SK-N-SH treated with all-trans-retinoic acid at 6 μM for 48 hours (cell line): Measurements from ENCODE around the gene ADGRG1.

Source experiments
- ARNTL ChIP-seq: fragments of 450-650 bp; formaldehyde crosslinking; IDR thresholded peaks from 2 replicates; pipeline ENCODE4 v1.5.0; 2020; ENCODE audit warnings: low read depth, mild to moderate bottlenecking, moderate library complexity, borderline replicate concordance
- CREB5 ChIP-seq: fragments of 250-450 bp; sonication (Bioruptor Pico); IDR thresholded peaks from 2 replicates; pipeline ENCODE4 v1.5.1; 2020; ENCODE audit warnings: low read depth, mild to moderate bottlenecking, moderate library complexity
- CSRNP3 ChIP-seq: fragments of 250-450 bp; sonication (Bioruptor Pico); IDR thresholded peaks from 2 replicates; pipeline ENCODE4 v1.5.1; 2021; ENCODE audit warnings: mild to moderate bottlenecking, moderate library complexity
- GLIS3 ChIP-seq: fragments of 250-450 bp; sonication (Bioruptor Pico); IDR thresholded peaks from 2 replicates; pipeline ENCODE4 v1.5.0; 2020; ENCODE audit warnings: mild to moderate bottlenecking, moderate library complexity
- ISL1 ChIP-seq: fragments of 250-450 bp; sonication (Bioruptor Pico); IDR thresholded peaks from 2 replicates; pipeline ENCODE4 v2.1.2; 2022; ENCODE audit warnings: mild to moderate bottlenecking, moderate library complexity
- PATZ1 ChIP-seq: fragments of 250-450 bp; sonication (Bioruptor Pico); IDR thresholded peaks from 2 replicates; pipeline ENCODE4 v1.8.0; 2020; ENCODE audit warnings: mild to moderate bottlenecking, moderate library complexity, borderline replicate concordance
- PPARA ChIP-seq: fragments of 250-450 bp; sonication (Bioruptor Pico); IDR thresholded peaks from 2 replicates; pipeline ENCODE4 v1.5.0; 2020; ENCODE audit warnings: mild to moderate bottlenecking, borderline replicate concordance
- SNAI2 ChIP-seq: fragments of 250-450 bp; sonication (Bioruptor Pico); IDR thresholded peaks from 2 replicates; pipeline ENCODE4 v1.5.0; 2020; ENCODE audit warnings: mild to moderate bottlenecking, moderate library complexity
- TCF4 ChIP-seq: fragments of 250-450 bp; sonication (Bioruptor Pico); IDR thresholded peaks from 2 replicates; pipeline ENCODE4 v1.8.0; 2021; ENCODE audit warnings: mild to moderate bottlenecking, moderate library complexity, borderline replicate concordance
- TOX ChIP-seq: fragments of 250-450 bp; sonication (Bioruptor Pico); IDR thresholded peaks from 2 replicates; pipeline ENCODE4 v1.8.0; 2021; ENCODE audit warnings: mild to moderate bottlenecking, moderate library complexity, borderline replicate concordance
- TSHZ2 ChIP-seq: fragments of 250-450 bp; sonication (Bioruptor Pico); IDR thresholded peaks from 2 replicates; pipeline ENCODE4 v1.5.0; 2020; ENCODE audit warnings: mild to moderate bottlenecking, moderate library complexity
- ZFP3 ChIP-seq: fragments of 250-450 bp; sonication (Bioruptor Pico); IDR thresholded peaks from 2 replicates; pipeline ENCODE4 v1.5.0; 2020; ENCODE audit warnings: mild to moderate bottlenecking, moderate library complexity
- ZNF565 ChIP-seq: fragments of 450-650 bp; formaldehyde crosslinking; conservative IDR thresholded peaks from 2 replicates; pipeline ENCODE4 v1.5.0; 2020; ENCODE audit warnings: low read depth, mild to moderate bottlenecking, moderate library complexity

GRCh38 chr16:57609541-57610401 is 18.7 kb upstream of the ADGRG1 start:
- TF ChIP-seq TOX (CRISPR knock-in tag) (no peak), ZNF565 (CRISPR knock-in tag) (no peak), ARNTL (CRISPR knock-in tag) (no peak), TSHZ2 (CRISPR knock-in tag) (no peak), CSRNP3 (CRISPR knock-in tag) (no peak), PATZ1 (CRISPR knock-in tag) (no peak), CREB5 (CRISPR knock-in tag) (no peak), SNAI2 (CRISPR knock-in tag) (no peak), PPARA (no peak), GLIS3 (CRISPR knock-in tag) (no peak), ISL1 (no peak), TCF4 (CRISPR knock-in tag) (no peak), ZFP3 (no peak)
